SHP77 treated with DMSO at 0.1 percent for 48 hours (cell line): ENCODE measurements around the gene ZMYM3.

Experiments
- DNase-seq: peaks from one replicate; lab custom pipeline; 2025; lab: John Stamatoyannopoulos, UW

The ZMYM3 gene

GRCh38 chrX:71214152-71214551, 39.8 kb downstream of the ZMYM3 start:
- no peak for DNase-seq

- no peak for DNase-seq
Measured at GRCh38 chrX:71212536-71212935, 41.4 kb downstream of the ZMYM3 start.

DNA sequence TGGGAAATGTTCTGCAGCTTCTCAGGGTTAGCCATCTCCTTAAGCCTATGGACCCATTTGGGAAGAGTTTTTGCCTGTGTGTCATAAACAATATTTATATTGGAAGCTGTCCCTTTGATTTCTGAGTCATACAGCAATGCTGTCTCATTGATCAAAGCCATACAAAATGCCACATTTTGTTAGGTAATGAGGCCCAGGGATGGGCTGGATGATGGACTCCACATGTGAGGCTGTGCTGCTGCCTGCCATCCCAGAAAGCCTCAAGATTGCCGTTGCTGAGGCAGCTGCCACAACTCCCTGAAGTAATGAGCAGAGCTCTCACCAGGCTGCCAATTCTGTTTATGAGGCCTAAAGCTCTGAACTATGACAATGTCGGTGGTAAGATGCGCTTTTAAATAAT, 43.1 kb downstream of the ZMYM3 start:
- DNase-seq: no peak

GRCh38 chrX:71199252-71200008, 54.5 kb downstream of the ZMYM3 start:
- no peak for DNase-seq

- DNase-seq: no peak
Measured at GRCh38 chrX:71198066-71198465, 55.9 kb downstream of the ZMYM3 start.

DNA sequence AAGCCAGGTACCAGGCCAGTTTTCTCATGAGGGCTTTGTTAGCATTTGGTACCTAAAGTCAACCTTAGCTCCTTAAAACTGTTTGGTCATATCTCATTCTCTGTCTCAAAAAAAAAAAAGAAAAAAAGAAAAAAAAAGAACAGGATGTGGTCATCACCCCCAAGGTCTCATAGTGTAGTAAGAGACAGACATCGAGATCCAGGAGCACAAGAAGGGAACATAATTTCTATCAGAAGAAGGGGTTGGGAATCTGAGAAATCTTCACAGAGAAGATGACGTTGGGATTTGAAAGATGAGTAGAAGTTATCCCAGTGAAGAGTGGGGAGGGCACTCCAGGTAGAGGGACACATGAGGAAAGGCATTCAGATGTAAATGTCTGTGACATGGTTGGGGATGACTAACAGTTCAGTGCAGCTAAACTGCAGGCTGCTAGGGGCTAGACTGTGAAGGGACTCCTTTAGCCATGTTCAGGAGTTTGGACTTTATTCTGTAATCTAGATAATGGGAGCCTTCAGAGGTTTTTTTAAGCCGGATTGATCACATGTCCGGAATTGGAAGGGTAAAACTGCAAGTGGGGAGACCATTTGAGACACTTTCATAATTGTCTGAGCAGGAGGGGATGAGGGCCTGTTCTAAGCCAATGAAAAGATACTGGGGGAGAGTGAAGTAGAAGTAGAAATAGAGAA, 57.8 kb downstream of the ZMYM3 start:
- no peak for DNase-seq

DNA sequence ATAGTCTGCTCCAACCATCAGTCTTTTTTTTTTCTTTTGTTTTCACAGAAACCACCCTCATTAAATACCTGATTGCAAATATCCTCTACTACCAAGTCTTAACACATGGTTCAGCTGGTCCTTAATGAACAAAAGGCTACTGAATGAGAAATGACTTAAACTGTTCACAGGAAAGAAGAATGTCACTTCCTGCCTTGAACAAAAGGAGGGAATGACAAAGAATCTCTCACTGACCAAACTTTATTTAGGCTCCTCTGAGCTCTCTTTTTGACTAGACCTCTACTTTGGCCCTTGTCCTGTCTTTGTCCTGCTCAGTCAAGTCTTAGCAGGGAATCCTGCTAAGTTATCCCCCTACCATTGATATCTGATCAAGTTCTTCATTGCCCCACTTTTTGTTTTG, 62.7 kb downstream of the ZMYM3 start:
- no peak for DNase-seq
